GM18907 (cell line): ENCODE results near the gene PTN.
"Not testable (repeated sequence)": the region's sequence is repeated elsewhere in the genome, so short reads cannot be mapped to it uniquely, and the experiment has no call there.

Experiments used
- ATAC-seq: cut with Tn5 transposase; IDR thresholded peaks from one replicate; pipeline ENCODE4 v1.9.1; 2021; ENCODE audit warnings: mild to moderate bottlenecking, moderate library complexity; ENCODE audit not compliant: unreplicated experiment

Gene PTN

GRCh38 chr7:137268001-137268865 lies 75.3 kb downstream of the PTN start:
- ATAC-seq = not testable (repeated sequence)

GRCh38 chr7:137266764-137267163 lies 76.8 kb downstream of the PTN start:
- ATAC-seq = no peak

GRCh38 chr7:137265480-137265879 lies 78.1 kb downstream of the PTN start:
- not testable (repeated sequence) for ATAC-seq

- no peak for ATAC-seq
Measured at GRCh38 chr7:137262599-137262998, 80.9 kb downstream of the PTN start.

GRCh38 chr7:137258552-137258951 lies 85.0 kb downstream of the PTN start:
- no peak for ATAC-seq

GRCh38 chr7:137254766-137255165 lies 88.8 kb downstream of the PTN start:
- ATAC-seq = no peak

- ATAC-seq = no peak
Measured at GRCh38 chr7:137245890-137246289, 97.6 kb downstream of the PTN start.

GRCh38 chr7:137245186-137245585 lies 98.3 kb downstream of the PTN start:
- no peak for ATAC-seq

GRCh38 chr7:137243741-137244140 lies 99.8 kb downstream of the PTN start:
- no peak for ATAC-seq

- no peak for ATAC-seq
Measured at GRCh38 chr7:137242616-137243015, 100.9 kb downstream of the PTN start.

GRCh38 chr7:137241655-137242360 lies 101.7 kb downstream of the PTN start:
- no peak for ATAC-seq

- not testable (repeated sequence) for ATAC-seq
Measured at GRCh38 chr7:137239186-137239585, 104.3 kb downstream of the PTN start.

- no peak for ATAC-seq
Measured at GRCh38 chr7:137235434-137235833, 108.1 kb downstream of the PTN start.

- no peak for ATAC-seq
Measured at GRCh38 chr7:137231167-137231566, 112.4 kb downstream of the PTN start.

GRCh38 chr7:137221467-137221866 lies 122.1 kb downstream of the PTN start:
- ATAC-seq = no peak

- no peak for ATAC-seq
Measured at GRCh38 chr7:137213744-137214143, 129.8 kb downstream of the PTN start.

GRCh38 chr7:137209151-137209817 lies 134.2 kb downstream of the PTN start:
- ATAC-seq = no peak

- ATAC-seq = no peak
Measured at GRCh38 chr7:137206770-137207169, 136.8 kb downstream of the PTN start.

- ATAC-seq = no peak
Measured at GRCh38 chr7:137204246-137204645, 139.3 kb downstream of the PTN start.

GRCh38 chr7:137203351-137203750 lies 140.2 kb downstream of the PTN start:
- ATAC-seq = no peak

GRCh38 chr7:137196648-137197047 lies 146.9 kb downstream of the PTN start:
- ATAC-seq = no peak

- no peak for ATAC-seq
Measured at GRCh38 chr7:137195996-137196395, 147.5 kb downstream of the PTN start.
